NCI-H2227 (cell line): ENCODE data around the gene LPA.
"Not testable (repeated sequence)": the region's sequence is repeated elsewhere in the genome, so short reads cannot be mapped to it uniquely, and the experiment has no call there.

Experiments used
- DNase-seq: peaks from one replicate; lab custom pipeline; 2025; ENCODE audit not compliant: unreplicated experiment; lab: John Stamatoyannopoulos, UW

LPA gene

GRCh38 chr6:160667639-160668481 lies 3.8 kb upstream of the LPA start:
- DNase-seq: no peak

GRCh38 chr6:160662842-160663241 lies 1.2 kb downstream of the LPA start:
- no peak for DNase-seq

- DNase-seq: no peak
These were observed 1.6 kb downstream of the LPA start for GRCh38 chr6:160662429-160662828.

- no peak for DNase-seq
These were observed 2.9 kb downstream of the LPA start for GRCh38 chr6:160661216-160661615.

DNA sequence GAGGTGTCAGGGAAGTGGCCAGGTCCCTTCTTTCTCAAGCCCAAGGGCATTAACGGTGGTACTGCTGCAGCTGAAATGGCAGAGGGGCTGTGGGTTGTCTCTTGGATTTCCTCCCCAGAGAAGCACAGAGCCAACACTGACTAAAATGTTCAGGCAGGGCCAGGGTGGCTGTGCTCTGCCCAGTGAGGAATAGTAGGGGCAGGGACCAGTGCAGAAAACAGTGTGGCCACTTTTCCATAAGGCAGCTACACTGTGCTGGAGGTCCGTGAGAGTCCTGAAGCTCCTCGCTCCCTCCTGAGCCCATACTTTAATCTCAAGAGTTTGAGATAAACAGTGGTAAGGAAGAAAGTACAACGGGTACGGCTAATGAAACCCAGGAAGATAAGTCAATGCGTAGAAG lies 4.5 kb downstream of the LPA start:
- no peak for DNase-seq

- no peak for DNase-seq
These were observed 29.4 kb downstream of the LPA start for GRCh38 chr6:160634706-160635105.

- DNase-seq: no peak
These were observed 67.9 kb downstream of the LPA start for GRCh38 chr6:160595838-160596832.

DNA sequence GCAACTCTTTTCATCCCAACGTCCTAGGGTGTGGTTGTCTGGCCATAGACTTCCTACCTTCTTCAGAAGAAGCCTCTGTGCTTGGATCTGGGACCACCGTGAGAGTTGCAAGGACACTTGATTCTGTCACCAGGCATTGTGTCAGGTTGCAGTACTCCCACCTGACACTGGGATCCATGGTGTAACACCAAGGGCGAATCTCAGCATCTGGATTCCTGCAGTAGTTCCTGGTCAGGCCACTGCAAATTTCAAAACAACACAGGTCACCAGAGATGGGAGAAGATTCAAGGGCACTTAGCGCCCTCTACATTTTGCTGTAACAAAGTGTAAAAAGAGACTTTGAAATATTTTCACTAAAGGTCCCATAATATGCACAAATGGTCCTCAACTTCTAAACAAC lies 68.8 kb downstream of the LPA start:
- DNase-seq: not testable (repeated sequence)

GRCh38 chr6:160586374-160586773 lies 77.7 kb downstream of the LPA start:
- no peak for DNase-seq

GRCh38 chr6:160583794-160584193 lies 80.3 kb downstream of the LPA start:
- DNase-seq: no peak

DNA sequence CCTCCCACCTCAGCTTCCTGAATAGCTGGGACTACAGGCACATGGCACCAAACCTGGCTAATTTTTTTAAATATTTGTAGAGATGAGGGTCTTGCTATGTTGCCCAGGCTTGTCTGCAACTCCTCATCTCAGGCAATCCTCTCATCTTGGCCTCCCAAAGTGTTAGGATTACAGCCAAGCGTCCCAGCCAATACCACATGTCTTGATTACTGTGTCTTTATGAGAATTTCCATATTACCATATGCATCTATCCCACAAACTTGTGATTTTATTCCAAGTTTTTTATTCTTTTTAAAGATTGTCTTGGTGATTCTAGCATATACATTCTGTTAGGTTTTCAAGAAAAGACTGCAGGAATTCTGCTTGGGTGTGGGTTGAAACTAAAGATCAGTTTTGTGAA lies 82.7 kb downstream of the LPA start:
- no peak for DNase-seq

- not testable (repeated sequence) for DNase-seq
These were observed 85.6 kb downstream of the LPA start for GRCh38 chr6:160578515-160578914.

DNA sequence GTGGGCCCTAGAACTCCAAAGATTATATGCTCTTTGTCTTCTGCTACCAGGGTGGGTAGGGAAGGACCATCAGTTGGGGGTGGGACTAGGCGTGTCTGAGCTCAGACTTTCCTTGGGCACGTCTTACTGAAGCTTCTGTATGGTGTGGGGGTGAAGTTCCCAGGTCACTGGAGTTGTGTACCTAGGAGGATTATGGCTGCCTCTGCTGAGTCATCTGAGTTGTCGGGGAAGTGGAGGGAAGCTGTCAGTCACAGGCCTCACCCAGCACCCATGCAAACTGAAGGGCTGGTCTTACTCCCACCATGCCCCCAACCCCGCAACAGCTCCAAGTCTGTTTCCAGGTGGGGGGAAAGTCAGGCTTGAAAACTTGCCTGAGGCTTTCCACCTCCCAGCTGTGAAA lies 90.1 kb downstream of the LPA start:
- DNase-seq: no peak

GRCh38 chr6:160571201-160571600 lies 92.9 kb downstream of the LPA start:
- DNase-seq: not testable (repeated sequence)

DNA sequence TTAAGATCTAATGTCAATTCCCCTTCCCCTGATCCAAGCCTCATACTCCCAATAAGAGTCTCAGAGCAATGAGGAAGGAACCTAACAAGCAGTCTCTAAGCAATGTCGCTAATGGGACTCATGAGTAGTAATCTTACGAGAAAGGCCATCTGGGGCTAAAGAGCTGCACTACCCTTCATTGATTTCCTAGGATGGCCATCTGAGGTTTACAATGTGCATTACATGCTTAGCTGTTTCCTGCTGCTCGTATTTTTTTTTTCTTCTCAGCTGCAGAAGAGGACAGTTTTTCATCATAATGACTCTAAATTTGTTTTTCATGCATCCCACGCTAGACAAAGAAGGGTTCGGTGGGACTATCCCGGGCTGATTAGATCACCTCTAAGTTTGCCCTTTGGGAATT lies 119.3 kb downstream of the LPA start:
- no peak for DNase-seq

GRCh38 chr6:160535270-160535669 lies 128.8 kb downstream of the LPA start:
- DNase-seq: no peak

DNA sequence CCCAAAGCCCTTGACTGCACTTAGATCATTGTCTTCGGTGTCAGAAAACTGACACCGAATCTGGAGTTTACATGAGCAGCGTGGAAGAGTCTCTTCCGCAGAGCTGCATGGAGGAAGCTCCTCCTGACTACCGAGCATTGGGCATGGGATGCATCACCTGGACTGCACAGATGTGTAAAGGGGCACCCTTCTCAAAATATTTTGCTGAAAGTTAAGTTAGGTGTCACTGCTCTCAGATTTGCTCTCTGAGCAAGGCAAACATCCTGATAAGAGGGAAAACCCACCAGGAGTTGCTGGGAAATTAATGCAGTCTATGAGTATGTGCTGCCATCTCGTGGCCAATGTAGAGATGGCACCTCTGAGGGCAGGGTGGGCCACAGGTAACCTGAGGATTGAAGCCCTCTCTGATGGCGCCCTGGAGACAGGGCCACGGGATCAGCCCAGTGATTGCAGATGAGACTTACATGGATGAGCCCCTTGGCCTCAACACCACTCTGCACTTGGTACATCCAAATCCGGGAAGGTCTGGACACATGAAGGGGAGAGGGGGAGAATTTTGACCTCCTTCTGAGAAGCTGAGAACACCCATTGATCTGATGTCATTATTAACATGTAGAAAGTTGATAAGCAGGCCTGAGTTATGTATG lies 129.9 kb downstream of the LPA start:
- peak; percentile 13 for DNase-seq

GRCh38 chr6:160532315-160532714 lies 131.8 kb downstream of the LPA start:
- no peak for DNase-seq

DNA sequence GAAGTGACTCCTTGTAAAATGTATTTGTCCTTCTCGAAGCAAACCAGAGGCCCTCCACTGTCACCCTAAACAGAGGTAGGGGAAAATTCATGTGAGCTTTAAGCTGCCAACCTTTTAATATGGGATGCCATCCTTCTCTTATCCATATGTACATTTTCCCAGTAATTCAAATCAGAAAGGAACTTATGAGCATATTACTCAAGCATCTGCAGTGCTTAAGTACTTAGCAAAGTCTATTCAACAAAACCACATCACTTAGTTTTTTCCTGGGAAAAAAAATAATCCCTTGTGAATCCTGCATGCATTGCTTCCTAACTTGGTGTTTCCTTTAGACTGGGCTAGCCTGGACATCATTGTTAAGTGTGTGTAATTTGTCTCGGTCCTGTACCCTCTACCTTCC lies 132.2 kb downstream of the LPA start:
- DNase-seq: no peak

DNA sequence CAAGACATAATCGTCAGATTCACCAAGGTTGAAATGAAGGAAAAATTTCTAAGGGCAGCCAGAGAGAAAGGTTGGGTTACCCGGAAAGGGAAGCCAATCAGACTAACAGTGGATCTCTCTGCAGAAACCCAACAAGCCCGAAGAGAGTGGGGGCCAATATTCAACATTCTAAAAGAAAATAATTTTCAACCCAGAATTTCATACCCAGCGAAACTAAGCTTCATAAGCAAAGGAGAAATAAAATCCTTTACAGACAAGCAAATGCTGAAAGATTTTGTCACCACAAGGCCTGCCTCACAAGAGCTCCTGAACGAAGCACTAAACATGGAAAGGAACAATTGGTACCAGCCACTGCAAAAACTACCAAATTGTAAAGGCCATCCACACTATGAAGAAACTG lies 134.6 kb downstream of the LPA start:
- DNase-seq: not testable (repeated sequence)

DNA sequence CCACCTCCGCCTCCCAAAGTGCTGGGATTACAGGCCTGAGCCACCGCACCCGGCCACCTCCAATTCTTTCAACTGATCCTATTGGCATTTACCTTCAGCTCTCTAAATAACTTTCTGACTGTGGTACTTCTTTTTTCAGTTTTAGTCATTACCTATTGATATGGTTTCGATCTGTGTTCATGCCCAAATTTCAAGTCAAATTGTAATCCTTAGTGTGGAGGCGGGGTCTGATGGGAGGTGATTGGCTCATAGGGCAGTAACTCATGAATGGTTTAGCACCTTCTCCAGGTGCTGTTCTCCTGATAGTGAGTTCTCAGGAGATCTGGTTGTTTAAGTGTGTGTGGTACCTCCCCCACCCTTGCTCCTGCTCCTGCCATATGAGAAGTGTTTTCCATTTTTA lies 140.9 kb downstream of the LPA start:
- DNase-seq: no peak
